Fibroblast of lung (primary cell): ENCODE measurements around the gene STRIP2.

ENCODE experiments used
- CTCF ChIP-seq, 2 donors: IDR thresholded peaks in 1 of 2; conservative IDR thresholded peaks in 1 of 2; 1 replicate in 1 of 2; 2 replicates in 1 of 2; pipeline ENCODE4 v1.5.1; 2011 to 2012; ENCODE audit warnings: low read length in 2 of 2, control low read depth in 1 of 2, inconsistent platforms in 1 of 2, low read depth in 1 of 2, mild to moderate bottlenecking in 1 of 2
- EZH2 ChIP-seq: IDR thresholded peaks from 2 replicates; pipeline ENCODE4 v1.5.1; 2012; ENCODE audit warnings: low read length, control low read depth, mild to moderate bottlenecking; ENCODE audit errors: missing control alignments

DNA sequence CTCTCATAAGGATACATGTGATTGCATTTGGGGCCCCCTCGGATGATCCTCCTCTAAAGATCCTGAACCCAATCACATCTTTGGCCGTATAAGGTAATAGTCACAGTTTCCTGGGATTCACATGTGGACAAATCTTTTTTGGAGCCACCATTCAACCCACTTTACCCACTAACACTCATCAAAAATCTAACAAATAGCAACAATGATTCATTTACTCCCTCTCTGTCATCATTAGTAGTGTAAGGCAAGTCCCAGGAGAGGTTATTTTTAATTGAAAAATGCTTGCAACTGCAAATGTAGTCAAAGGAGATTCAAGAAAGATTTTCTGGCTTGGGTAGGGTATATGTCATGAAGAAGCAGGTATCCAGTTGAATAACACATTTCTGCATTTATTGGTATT, 58.2 kb downstream of the STRIP2 start:
- TF ChIP-seq EZH2 (no peak), CTCF (conservative IDR thresholded peaks at IDR 0.05 in 1 of 2, IDR thresholded peaks at IDR 0.05 in 1 of 2; ENCODE audit: low read depth in 1 of 2, low read length in 2 of 2) (no peak)
